Fibroblast of lung (primary cell): ENCODE measurements around the gene C2orf74.

ENCODE experiments used
- CTCF ChIP-seq, 2 donors: IDR thresholded peaks in 1 of 2; conservative IDR thresholded peaks in 1 of 2; 1 replicate in 1 of 2; 2 replicates in 1 of 2; pipeline ENCODE4 v1.5.1; 2011 to 2012; ENCODE audit warnings: low read length in 2 of 2, control low read depth in 1 of 2, inconsistent platforms in 1 of 2, low read depth in 1 of 2, mild to moderate bottlenecking in 1 of 2
- EZH2 ChIP-seq: IDR thresholded peaks from 2 replicates; pipeline ENCODE4 v1.5.1; 2012; ENCODE audit warnings: low read length, control low read depth, mild to moderate bottlenecking; ENCODE audit errors: missing control alignments

GRCh38 chr2:61125123-61125710 lies 36.8 kb upstream of the C2orf74 start:
- TF ChIP-seq EZH2 (no peak), CTCF (conservative IDR thresholded peaks at IDR 0.05 in 1 of 2, IDR thresholded peaks at IDR 0.05 in 1 of 2; ENCODE audit: low read depth in 1 of 2, low read length in 2 of 2) (no peak)
